GM23338 (cell line): ENCODE results near the gene PRPSAP2. TPM values are rescaled to one million over a fixed set of nuclear protein-coding genes. Genes with fewer than 3 reads are reported as not detected.

Experiments used
- ATAC-seq: fragments of 200-7000 bp; cut with Tn5 transposase; 3 replicates; pipeline ENCODE4 v1.9.1; 2020
- DNase-seq: peaks from one replicate; pipeline ENCODE4 v3.0.0-alpha.2; 2015; ENCODE audit warnings: low spot score
- H2AFZ ChIP-seq: fragments of 200-600 bp; sonication (generic); 2 replicates; pipeline ENCODE4 v1.8.0; 2016; ENCODE audit warnings: antibody characterized with exemption, mild to moderate bottlenecking, moderate library complexity
- H3F3A ChIP-seq: fragments of 200-600 bp; sonication (generic); replicated peaks from 2 replicates; pipeline ENCODE4 v1.8.0; 2017; ENCODE audit warnings: antibody characterized with exemption, mixed run types, low read depth
- H3K27ac ChIP-seq: fragments of 200-600 bp; sonication (generic); 2 replicates; pipeline ENCODE4 v1.6.1; 2016; ENCODE audit warnings: low read depth
- H3K27me3 ChIP-seq: fragments of 200-600 bp; sonication (generic); 2 replicates; pipeline ENCODE4 v1.8.0; 2016; ENCODE audit warnings: mild to moderate bottlenecking, mixed run types, moderate library complexity; ENCODE audit not compliant: insufficient read depth
- H3K36me3 ChIP-seq: fragments of 200-600 bp; sonication (generic); 2 replicates; pipeline ENCODE4 v1.8.0; 2016; ENCODE audit warnings: mild to moderate bottlenecking; ENCODE audit not compliant: insufficient read depth
- H3K4me1 ChIP-seq: fragments of 200-600 bp; sonication (generic); 2 replicates; pipeline ENCODE4 v1.8.0; 2016; ENCODE audit warnings: mild to moderate bottlenecking, moderate library complexity; ENCODE audit not compliant: insufficient read depth
- H3K4me2 ChIP-seq: fragments of 200-600 bp; sonication (generic); 2 replicates; pipeline ENCODE4 v1.7.1; 2017; ENCODE audit warnings: mixed run types
- H3K4me3 ChIP-seq: fragments of 200-600 bp; sonication (generic); 2 replicates; pipeline ENCODE4 v1.6.1; 2016; ENCODE audit warnings: mixed run types
- H3K79me2 ChIP-seq: fragments of 200-600 bp; sonication (generic); replicated peaks from 2 replicates; pipeline ENCODE4 v1.8.0; 2017; ENCODE audit warnings: mild to moderate bottlenecking; ENCODE audit not compliant: insufficient read depth
- H3K9me2 ChIP-seq: fragments of 200-600 bp; sonication (generic); 2 replicates; pipeline ENCODE4 v1.8.0; 2017; ENCODE audit not compliant: insufficient read depth
- H4K20me1 ChIP-seq: fragments of 200-600 bp; sonication (generic); replicated peaks from 2 replicates; pipeline ENCODE4 v1.8.0; 2017; ENCODE audit warnings: mild to moderate bottlenecking; ENCODE audit not compliant: insufficient read depth
- H3K27ac Mint-ChIP-seq: 2 replicates; pipeline ENCODE4 v1.8.0; 2020; ENCODE audit warnings: inconsistent platforms, mild to moderate bottlenecking, moderate library complexity, mixed read lengths
- H3K27me3 Mint-ChIP-seq: 3 replicates; pipeline ENCODE4 v1.8.0; 2022; ENCODE audit warnings: low read depth, mild to moderate bottlenecking, moderate library complexity, mixed read lengths, inconsistent platforms; ENCODE audit not compliant: insufficient read depth, poor library complexity
- H3K36me3 Mint-ChIP-seq: 3 replicates; pipeline ENCODE4 v1.8.0; 2021; ENCODE audit warnings: low read depth, mild to moderate bottlenecking, inconsistent platforms, moderate library complexity, mixed read lengths
- H3K4me1 Mint-ChIP-seq: 3 replicates; pipeline ENCODE4 v1.8.0; 2020; ENCODE audit warnings: mild to moderate bottlenecking, inconsistent platforms, mixed read lengths
- H3K4me3 Mint-ChIP-seq: 3 replicates; pipeline ENCODE4 v1.8.0; 2021; ENCODE audit warnings: moderate library complexity, mild to moderate bottlenecking, inconsistent platforms, mixed read lengths
- H3K9me3 Mint-ChIP-seq: 3 replicates; pipeline ENCODE4 v1.8.0; 2020; ENCODE audit warnings: moderate library complexity, mild to moderate bottlenecking, inconsistent platforms, mixed read lengths
- CREB1 ChIP-seq: fragments of 250-450 bp; sonication (Bioruptor Pico); IDR thresholded peaks from 2 replicates; pipeline ENCODE4 v1.5.0; 2020; ENCODE audit warnings: low read depth, mild to moderate bottlenecking, moderate library complexity
- JUNB ChIP-seq: IDR thresholded peaks from one replicate; pipeline ENCODE4 v1.6.1; 2016; ENCODE audit warnings: antibody characterized with exemption; ENCODE audit not compliant: unreplicated experiment
- POLR2AphosphoS5 ChIP-seq: IDR thresholded peaks from 2 replicates; pipeline ENCODE4 v1.6.1; 2016; ENCODE audit warnings: antibody characterized with exemption, low read depth
- STAT1 ChIP-seq: IDR thresholded peaks from one replicate; pipeline ENCODE4 v1.6.1; 2016; ENCODE audit warnings: antibody characterized with exemption; ENCODE audit not compliant: unreplicated experiment
- ZNF114 ChIP-seq: fragments of 250-450 bp; sonication (Bioruptor Pico); IDR thresholded peaks from 2 replicates; pipeline ENCODE4 v1.5.0; 2020; ENCODE audit warnings: mild to moderate bottlenecking, moderate library complexity
- ZNF462 ChIP-seq: fragments of 250-450 bp; sonication (Bioruptor Pico); IDR thresholded peaks from 2 replicates; pipeline ENCODE4 v1.5.0; 2020; ENCODE audit warnings: mild to moderate bottlenecking, moderate library complexity
- polyA plus RNA-seq: library from polyadenylated mRNA; unstranded; fragments of >200 nt; fragmentation: Nextera tagmentation; extraction: Ambion mirVana; gene quantifications from 2 replicates; pipeline ENCODE4 v1.2.1, GENCODE V29; 2016
- total RNA-seq: library from RNA; depleted of rRNA; stranded (reverse); fragments of >200 nt; shearing (Covaris generic); gene quantifications from 2 replicates; pipeline ENCODE4 v1.2.3, GENCODE V29; 2014

PRPSAP2 gene
- total and polyA plus RNA-seq, 2 experiments from 2014 or later = 34.6 to 54.4 TPM

DNA sequence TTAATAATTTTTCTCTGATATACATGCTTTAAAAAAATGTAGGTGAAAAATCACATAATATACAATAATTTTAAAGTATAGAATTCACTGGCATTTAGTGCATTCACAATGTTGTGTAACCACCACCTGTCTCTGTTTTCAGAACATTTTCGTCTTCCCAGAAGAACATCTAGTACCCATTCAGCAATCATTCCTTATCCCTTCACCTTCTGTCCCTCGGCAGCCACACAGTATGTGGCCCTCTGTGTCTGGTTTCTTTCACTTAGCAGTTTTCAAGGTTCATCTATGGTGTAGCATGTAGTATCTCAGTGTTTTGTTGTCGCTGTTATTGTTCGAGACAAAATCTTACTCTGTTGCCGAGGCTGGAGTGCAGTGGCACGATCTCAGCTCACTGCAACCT, 33.6 kb downstream of the PRPSAP2 start:
- Histone ChIP-seq H3K36me3 (peaks cover 37% of the 10 kb centered on the region), H3K4me2 (no peak overlapping the region), H3K27me3 (no peaks in the 10 kb centered on the region), H3K27ac (no peak overlapping the region), H3K79me2 (0 out of 2 replicates have a peak, but pooled peaks cover 3% of the 10 kb centered on the region), H3K4me3 (no peak overlapping the region), H3F3A (no peaks in the 10 kb centered on the region), H3K4me1 (no peaks in the 10 kb centered on the region), H3K9me2 (no peaks in the 10 kb centered on the region), H2AFZ (no peak overlapping the region), H4K20me1 (peaks cover 5% of the 10 kb centered on the region; the same call in 1 of the 2 replicates)
- H3K27me3 Mint-ChIP-seq = no peaks in the 10 kb centered on the region
- no peak for TF ChIP-seq ZNF462 (CRISPR knock-in tag)
- TF ChIP-seq JUNB = no peak
- ATAC-seq (no peak), DNase-seq (no peak)
- H3K4me1 Mint-ChIP-seq = no peaks in the 10 kb centered on the region
- no peaks in the 10 kb centered on the region; the same call in 2 of the 3 replicates for H3K9me3 Mint-ChIP-seq
- H3K36me3 Mint-ChIP-seq = peaks cover 61% of the 10 kb centered on the region
- no peak overlapping the region for H3K27ac Mint-ChIP-seq
- H3K4me3 Mint-ChIP-seq = no peak overlapping the region

DNA sequence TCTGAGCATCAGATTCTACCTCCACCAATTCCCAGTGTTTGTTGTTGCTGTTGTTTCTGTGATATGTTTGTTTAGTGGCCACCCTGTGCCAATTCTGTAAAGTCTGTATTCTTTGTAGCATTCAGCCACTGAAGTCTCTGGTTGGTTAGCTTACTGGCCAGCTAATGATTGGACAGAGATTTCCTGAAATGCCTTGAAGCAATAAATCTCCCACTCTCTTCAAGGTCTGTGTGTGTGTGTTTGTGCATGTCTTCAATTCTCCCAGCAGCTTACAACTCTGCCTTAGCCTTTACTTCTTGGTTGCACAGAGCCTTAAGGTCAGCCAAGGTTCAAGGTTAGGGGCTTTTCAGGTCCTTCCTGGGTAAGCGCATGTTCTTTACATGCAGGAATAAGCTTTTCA, 38.2 kb downstream of the PRPSAP2 start:
- Histone ChIP-seq H3F3A (no peaks in the 10 kb centered on the region), H2AFZ (no peak overlapping the region), H3K9me2 (no peaks in the 10 kb centered on the region), H3K4me3 (no peak overlapping the region), H3K4me1 (no peaks in the 10 kb centered on the region), H3K36me3 (peaks cover 14% of the 10 kb centered on the region), H3K4me2 (no peak overlapping the region), H3K27ac (no peak overlapping the region), H3K79me2 (peaks cover 6% of the 10 kb centered on the region), H3K27me3 (no peaks in the 10 kb centered on the region), H4K20me1 (peaks cover 5% of the 10 kb centered on the region; the same call in 1 of the 2 replicates)
- Mint-ChIP-seq H3K9me3 (no peaks in the 10 kb centered on the region; the same call in 2 of the 3 replicates), H3K27me3 (peaks cover 5% of the 10 kb centered on the region), H3K36me3 (peaks cover 69% of the 10 kb centered on the region), H3K4me3 (no peak overlapping the region), H3K27ac (no peak overlapping the region), H3K4me1 (no peaks in the 10 kb centered on the region; the same call in 2 of the 3 replicates)
- ATAC-seq (no peak), DNase-seq (no peak)
- TF ChIP-seq ZNF114 (CRISPR knock-in tag) = no peak
- no peak for TF ChIP-seq POLR2AphosphoS5
- no peak for TF ChIP-seq JUNB
- TF ChIP-seq STAT1 = no peak
- no peak for TF ChIP-seq CREB1 (CRISPR knock-in tag)
- no peak for TF ChIP-seq ZNF462 (CRISPR knock-in tag)
